ENCODE data around the gene INTU. TPM values are rescaled to one million over a fixed set of nuclear protein-coding genes. Genes with fewer than 3 reads are reported as not detected.

Gene INTU
- total RNA-seq, 1 donor from 2014 or later: 21.9 TPM

GRCh38 chr4:127737295-127737694, 104.5 kb downstream of the INTU start:
- DNase-seq (ENCODE audit: low read depth) (no peak), FAIRE-seq (no peak)
- H3K27ac Mint-ChIP-seq (ENCODE audit: unreplicated experiment): no peak overlapping the region
- no peaks in the 10 kb centered on the region for H3K4me1 Mint-ChIP-seq (ENCODE audit: low read depth, unreplicated experiment)
- TF ChIP-seq EZH2 (IDR thresholded peaks at IDR 0.05; ENCODE audit: insufficient read depth, low read length) (no peak), CTCF (IDR thresholded peaks at IDR 0.05; ENCODE audit: insufficient read depth, low read depth, low read length) (no peak)
- no peak overlapping the region for H3K9ac ChIP-seq (ENCODE audit: low read length)
- no peaks in the 10 kb centered on the region for H3K79me2 ChIP-seq (ENCODE audit: insufficient read depth, low read length)
- peaks cover 9% of the 10 kb centered on the region for H3K9me3 Mint-ChIP-seq (ENCODE audit: unreplicated experiment)
- peaks cover 4% of the 10 kb centered on the region for H3K9me3 ChIP-seq (ENCODE audit: insufficient read depth, low read depth, low read length)
- H3K4me1 ChIP-seq (ENCODE audit: insufficient read depth, low read length): no peaks in the 10 kb centered on the region
- H3K36me3 Mint-ChIP-seq (ENCODE audit: low read depth, unreplicated experiment): peaks cover 3% of the 10 kb centered on the region
- no peaks in the 10 kb centered on the region for H3K27me3 Mint-ChIP-seq (ENCODE audit: low read depth, unreplicated experiment)
- H2AFZ ChIP-seq (ENCODE audit: low read depth, low read length): no peak overlapping the region
- H3K4me2 ChIP-seq (ENCODE audit: low read length): no peak overlapping the region
- no peak overlapping the region for H3K4me3 ChIP-seq (ENCODE audit: insufficient read depth, low read depth, low read length)
- H3K27ac ChIP-seq (ENCODE audit: low read depth, low read length): no peak overlapping the region
- no peak overlapping the region for H3K4me3 Mint-ChIP-seq (ENCODE audit: unreplicated experiment)
- H4K20me1 ChIP-seq (ENCODE audit: insufficient read depth, low read length): no peaks in the 10 kb centered on the region
- H3K36me3 ChIP-seq (ENCODE audit: insufficient read depth, low read length): no peaks in the 10 kb centered on the region
- no peaks in the 10 kb centered on the region for H3K27me3 ChIP-seq (ENCODE audit: insufficient read depth, low read length)

GRCh38 chr4:127741247-127741646, 108.5 kb downstream of the INTU start:
- no peaks in the 10 kb centered on the region for H3K36me3 ChIP-seq (ENCODE audit: insufficient read depth, low read length)
- no peak overlapping the region for H3K27ac Mint-ChIP-seq (ENCODE audit: unreplicated experiment)
- H3K27me3 ChIP-seq (ENCODE audit: insufficient read depth, low read length): no peaks in the 10 kb centered on the region
- no peak overlapping the region for H3K9ac ChIP-seq (ENCODE audit: low read length)
- H3K36me3 Mint-ChIP-seq (ENCODE audit: low read depth, unreplicated experiment): peaks cover 3% of the 10 kb centered on the region
- TF ChIP-seq CTCF (IDR thresholded peaks at IDR 0.05; ENCODE audit: insufficient read depth, low read depth, low read length) (no peak), EZH2 (IDR thresholded peaks at IDR 0.05; ENCODE audit: insufficient read depth, low read length) (no peak)
- DNase-seq (ENCODE audit: low read depth): no peak
- no peaks in the 10 kb centered on the region for H4K20me1 ChIP-seq (ENCODE audit: insufficient read depth, low read length)
- H3K27ac ChIP-seq (ENCODE audit: low read depth, low read length): no peak overlapping the region
- no peaks in the 10 kb centered on the region for H3K27me3 Mint-ChIP-seq (ENCODE audit: low read depth, unreplicated experiment)
- H3K4me3 ChIP-seq (ENCODE audit: insufficient read depth, low read depth, low read length): no peak overlapping the region
- no peak overlapping the region for H2AFZ ChIP-seq (ENCODE audit: low read depth, low read length)
- H3K9me3 Mint-ChIP-seq (ENCODE audit: unreplicated experiment): peaks cover 9% of the 10 kb centered on the region
- no peaks in the 10 kb centered on the region for H3K4me1 Mint-ChIP-seq (ENCODE audit: low read depth, unreplicated experiment)
- FAIRE-seq: no peak
- no peaks in the 10 kb centered on the region for H3K4me1 ChIP-seq (ENCODE audit: insufficient read depth, low read length)
- H3K4me2 ChIP-seq (ENCODE audit: low read length): no peak overlapping the region
- H3K9me3 ChIP-seq (ENCODE audit: insufficient read depth, low read depth, low read length): peaks cover 4% of the 10 kb centered on the region
- no peak overlapping the region for H3K4me3 Mint-ChIP-seq (ENCODE audit: unreplicated experiment)
- H3K79me2 ChIP-seq (ENCODE audit: insufficient read depth, low read length): no peaks in the 10 kb centered on the region

GRCh38 chr4:127747883-127748282, 115.1 kb downstream of the INTU start:
- no peaks in the 10 kb centered on the region for H4K20me1 ChIP-seq (ENCODE audit: insufficient read depth, low read length)
- H3K9ac ChIP-seq (ENCODE audit: low read length): no peak overlapping the region
- TF ChIP-seq CTCF (IDR thresholded peaks at IDR 0.05; ENCODE audit: insufficient read depth, low read depth, low read length) (no peak), EZH2 (IDR thresholded peaks at IDR 0.05; ENCODE audit: insufficient read depth, low read length) (no peak)
- H3K4me1 ChIP-seq (ENCODE audit: insufficient read depth, low read length): no peaks in the 10 kb centered on the region
- no peaks in the 10 kb centered on the region for H3K27me3 ChIP-seq (ENCODE audit: insufficient read depth, low read length)
- Mint-ChIP-seq H3K4me3 (ENCODE audit: unreplicated experiment) (no peak overlapping the region), H3K27ac (ENCODE audit: unreplicated experiment) (no peak overlapping the region), H3K36me3 (ENCODE audit: low read depth, unreplicated experiment) (peaks cover 1% of the 10 kb centered on the region), H3K9me3 (ENCODE audit: unreplicated experiment) (peaks cover 10% of the 10 kb centered on the region), H3K27me3 (ENCODE audit: low read depth, unreplicated experiment) (no peaks in the 10 kb centered on the region), H3K4me1 (ENCODE audit: low read depth, unreplicated experiment) (no peaks in the 10 kb centered on the region)
- no peaks in the 10 kb centered on the region for H3K36me3 ChIP-seq (ENCODE audit: insufficient read depth, low read length)
- FAIRE-seq: no peak
- H3K9me3 ChIP-seq (ENCODE audit: insufficient read depth, low read depth, low read length): peaks cover 8% of the 10 kb centered on the region
- no peak overlapping the region for H3K4me3 ChIP-seq (ENCODE audit: insufficient read depth, low read depth, low read length)
- H2AFZ ChIP-seq (ENCODE audit: low read depth, low read length): no peak overlapping the region
- H3K4me2 ChIP-seq (ENCODE audit: low read length): no peak overlapping the region
- no peak overlapping the region for H3K27ac ChIP-seq (ENCODE audit: low read depth, low read length)
- DNase-seq (ENCODE audit: low read depth): no peak
- no peaks in the 10 kb centered on the region for H3K79me2 ChIP-seq (ENCODE audit: insufficient read depth, low read length)

Measured in astrocyte (in vitro differentiated cells and primary cell).